HS-27A (cell line): Measurements from ENCODE around the gene KIFC3.
"Not testable (repeated sequence)": the region's sequence is repeated elsewhere in the genome, so short reads cannot be mapped to it uniquely, and the experiment has no call there.

Experiments
- DNase-seq: peaks from one replicate; pipeline ENCODE4 v3.0.0-alpha.2; 2012; ENCODE audit warnings: low read depth, missing footprints

Gene KIFC3, protein sequence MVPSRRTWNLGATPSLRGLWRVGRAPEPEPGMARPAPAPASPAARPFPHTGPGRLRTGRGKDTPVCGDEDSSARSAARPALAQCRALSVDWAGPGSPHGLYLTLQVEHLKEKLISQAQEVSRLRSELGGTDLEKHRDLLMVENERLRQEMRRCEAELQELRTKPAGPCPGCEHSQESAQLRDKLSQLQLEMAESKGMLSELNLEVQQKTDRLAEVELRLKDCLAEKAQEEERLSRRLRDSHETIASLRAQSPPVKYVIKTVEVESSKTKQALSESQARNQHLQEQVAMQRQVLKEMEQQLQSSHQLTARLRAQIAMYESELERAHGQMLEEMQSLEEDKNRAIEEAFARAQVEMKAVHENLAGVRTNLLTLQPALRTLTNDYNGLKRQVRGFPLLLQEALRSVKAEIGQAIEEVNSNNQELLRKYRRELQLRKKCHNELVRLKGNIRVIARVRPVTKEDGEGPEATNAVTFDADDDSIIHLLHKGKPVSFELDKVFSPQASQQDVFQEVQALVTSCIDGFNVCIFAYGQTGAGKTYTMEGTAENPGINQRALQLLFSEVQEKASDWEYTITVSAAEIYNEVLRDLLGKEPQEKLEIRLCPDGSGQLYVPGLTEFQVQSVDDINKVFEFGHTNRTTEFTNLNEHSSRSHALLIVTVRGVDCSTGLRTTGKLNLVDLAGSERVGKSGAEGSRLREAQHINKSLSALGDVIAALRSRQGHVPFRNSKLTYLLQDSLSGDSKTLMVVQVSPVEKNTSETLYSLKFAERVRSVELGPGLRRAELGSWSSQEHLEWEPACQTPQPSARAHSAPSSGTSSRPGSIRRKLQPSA

GRCh38 chr16:57802341-57803133 is at the start of gene KIFC3:
Gene KIFC3 (minus strand): TSS chr16:57802491. CDS start chr16:57798243, 4,248 bp downstream.
- DNase-seq = no peak

GRCh38 chr16:57848181-57848580 is 45.9 kb upstream of the KIFC3 start:
- no peak for DNase-seq

DNA sequence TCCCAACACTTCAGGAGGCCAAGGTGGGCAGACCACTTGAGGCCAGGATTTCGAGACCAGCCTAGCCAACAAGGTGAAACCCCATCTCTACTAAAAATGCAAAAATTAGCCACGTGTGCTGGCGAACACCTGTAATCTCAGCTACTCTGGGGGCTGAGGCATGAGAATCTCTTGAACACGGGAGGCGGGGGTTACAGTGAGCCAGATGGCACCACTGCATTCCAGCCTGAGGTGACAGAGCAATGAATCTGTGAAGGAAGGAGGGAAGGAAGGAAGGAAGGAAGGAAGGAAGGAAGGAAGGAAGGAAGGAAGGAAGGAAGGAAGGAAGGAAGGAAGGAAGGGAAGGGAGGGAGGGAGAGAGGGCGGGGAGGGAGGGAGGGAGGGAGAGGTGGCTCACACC is 44.6 kb upstream of the KIFC3 start:
- DNase-seq = not testable (repeated sequence)

- no peak for DNase-seq
Observed at GRCh38 chr16:57846078-57846697, 43.9 kb upstream of the KIFC3 start.

GRCh38 chr16:57845115-57845514 is 42.8 kb upstream of the KIFC3 start:
- no peak for DNase-seq

GRCh38 chr16:57844416-57845030 is 42.2 kb upstream of the KIFC3 start:
- DNase-seq = no peak

- no peak for DNase-seq
Observed at GRCh38 chr16:57843400-57843799, 41.1 kb upstream of the KIFC3 start.

DNA sequence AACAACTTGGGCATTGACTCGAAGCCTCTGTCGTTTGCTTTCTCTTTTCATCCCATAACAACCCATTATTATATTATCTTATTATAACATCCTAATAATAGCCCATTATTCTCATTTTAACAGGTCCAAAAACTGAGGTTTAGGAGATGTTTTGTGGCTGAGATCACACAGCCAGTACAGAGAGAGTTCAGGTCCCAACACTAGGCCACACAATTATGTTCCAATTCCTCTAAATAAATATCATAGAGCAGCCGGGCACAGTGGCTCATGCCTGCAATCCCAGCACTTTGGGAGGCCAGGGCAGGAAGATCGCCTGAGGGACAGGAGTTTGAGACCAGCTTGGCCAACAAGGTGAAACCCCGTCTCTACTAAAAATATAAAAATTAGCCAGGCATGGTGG is 40.3 kb upstream of the KIFC3 start:
- no peak for DNase-seq

DNA sequence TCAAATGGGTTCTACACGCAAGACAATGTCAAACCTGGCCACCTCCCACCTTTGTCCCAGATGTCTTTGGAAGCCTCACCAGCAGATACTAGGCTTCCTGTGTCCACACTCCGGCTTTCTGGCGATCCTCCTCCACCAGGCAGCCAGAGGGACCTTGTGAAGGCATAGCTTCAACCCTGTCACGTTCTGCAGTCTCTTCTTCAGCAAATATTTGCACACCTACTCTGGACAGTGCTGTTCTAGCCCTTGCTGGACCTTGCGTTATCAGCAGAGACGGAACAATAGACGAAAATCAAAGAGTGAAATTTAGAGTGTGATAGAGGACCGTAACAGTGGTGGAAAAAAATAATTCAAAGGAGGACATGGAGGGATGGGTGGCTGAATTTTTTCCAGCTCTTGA is 38.5 kb upstream of the KIFC3 start:
- no peak for DNase-seq

DNA sequence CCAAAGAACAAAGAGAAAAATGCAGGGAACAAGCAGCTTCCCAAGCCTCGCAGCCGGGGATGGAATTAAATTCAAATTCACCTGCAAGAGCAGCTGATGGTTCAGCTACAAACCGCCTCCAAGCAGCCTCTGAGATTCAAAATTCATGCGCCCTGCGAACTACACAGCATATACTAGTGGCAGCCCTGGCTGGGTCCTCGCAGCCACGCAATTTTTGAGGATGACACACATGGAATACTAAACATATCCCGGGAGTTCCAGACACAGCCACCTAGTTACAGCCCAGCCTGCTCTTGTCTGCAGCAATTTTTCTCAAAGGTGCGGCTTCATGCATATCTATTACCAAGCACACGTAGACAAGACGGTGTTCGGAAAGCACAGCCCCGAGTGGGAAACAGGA is 35.9 kb upstream of the KIFC3 start:
- no peak for DNase-seq

GRCh38 chr16:57837305-57838125 is 35.2 kb upstream of the KIFC3 start:
- no peak for DNase-seq

DNA sequence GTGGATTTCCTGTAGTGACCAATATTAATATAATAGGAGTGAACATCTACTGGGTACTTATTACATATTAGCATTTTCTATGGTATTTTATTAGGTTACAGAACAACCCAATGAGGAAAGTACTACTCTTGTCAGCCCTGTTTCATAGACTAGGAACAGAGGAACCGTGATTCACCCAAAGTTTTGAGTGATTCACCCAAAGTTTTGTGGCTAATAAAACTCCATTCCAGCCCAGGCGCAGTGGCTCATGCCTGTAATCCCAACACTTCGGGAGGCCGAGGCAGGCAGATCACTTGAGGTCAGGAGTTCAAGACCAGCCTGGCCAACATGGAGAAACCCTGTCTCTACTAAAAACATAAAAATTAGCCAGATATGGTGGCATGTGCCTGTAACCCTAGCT is 33.1 kb upstream of the KIFC3 start:
- DNase-seq = not testable (repeated sequence)

GRCh38 chr16:57834936-57835335 is 32.6 kb upstream of the KIFC3 start:
- no peak for DNase-seq

DNA sequence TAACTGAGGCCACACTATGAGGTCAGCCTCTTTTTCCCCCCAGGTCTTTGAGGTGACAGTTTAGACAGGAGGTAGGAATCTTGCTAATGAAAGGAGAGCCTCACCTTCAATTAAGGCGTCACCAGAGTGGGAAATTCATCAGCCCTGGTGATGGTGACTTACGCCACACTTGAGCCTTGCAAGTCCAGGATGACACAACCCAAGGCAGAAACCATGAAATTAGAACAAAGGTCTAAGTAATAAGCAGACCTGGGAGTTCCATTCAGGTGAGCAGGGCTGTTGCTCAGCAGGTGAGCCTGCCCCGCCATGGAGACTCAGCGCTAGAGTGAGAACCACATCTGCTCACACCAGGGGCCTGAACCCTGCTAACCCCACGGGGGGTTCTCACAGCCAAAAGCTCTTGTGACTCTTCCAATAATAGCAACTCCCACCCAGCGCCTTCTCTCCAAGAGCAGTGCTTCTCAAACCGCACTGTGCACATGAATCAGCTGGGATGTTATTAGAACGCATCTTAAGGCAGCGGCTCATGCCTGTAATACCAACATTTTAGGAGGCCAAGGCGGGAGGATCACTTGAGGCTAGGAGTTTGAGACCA is 28.7 kb upstream of the KIFC3 start:
- DNase-seq = no peak

DNA sequence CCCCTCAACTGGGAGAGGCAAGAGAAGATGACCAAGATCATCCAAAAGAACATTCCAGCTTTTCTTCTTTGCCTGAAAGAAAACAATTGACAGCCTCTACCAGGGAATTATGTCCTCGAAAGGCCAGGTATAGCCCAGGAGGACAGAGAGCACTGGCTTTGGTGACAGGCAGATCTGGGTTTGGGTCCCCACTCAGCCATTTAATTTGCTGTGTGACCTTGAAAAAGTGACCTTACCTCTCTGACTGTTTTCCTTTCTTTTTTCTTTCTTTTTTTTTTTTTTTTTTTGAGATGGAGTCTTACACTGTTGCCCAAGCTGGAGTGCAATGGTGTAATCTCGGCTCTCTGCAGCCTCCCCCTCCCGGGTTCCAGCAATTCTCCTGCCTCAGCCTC is 27.7 kb upstream of the KIFC3 start:
- no peak for DNase-seq

DNA sequence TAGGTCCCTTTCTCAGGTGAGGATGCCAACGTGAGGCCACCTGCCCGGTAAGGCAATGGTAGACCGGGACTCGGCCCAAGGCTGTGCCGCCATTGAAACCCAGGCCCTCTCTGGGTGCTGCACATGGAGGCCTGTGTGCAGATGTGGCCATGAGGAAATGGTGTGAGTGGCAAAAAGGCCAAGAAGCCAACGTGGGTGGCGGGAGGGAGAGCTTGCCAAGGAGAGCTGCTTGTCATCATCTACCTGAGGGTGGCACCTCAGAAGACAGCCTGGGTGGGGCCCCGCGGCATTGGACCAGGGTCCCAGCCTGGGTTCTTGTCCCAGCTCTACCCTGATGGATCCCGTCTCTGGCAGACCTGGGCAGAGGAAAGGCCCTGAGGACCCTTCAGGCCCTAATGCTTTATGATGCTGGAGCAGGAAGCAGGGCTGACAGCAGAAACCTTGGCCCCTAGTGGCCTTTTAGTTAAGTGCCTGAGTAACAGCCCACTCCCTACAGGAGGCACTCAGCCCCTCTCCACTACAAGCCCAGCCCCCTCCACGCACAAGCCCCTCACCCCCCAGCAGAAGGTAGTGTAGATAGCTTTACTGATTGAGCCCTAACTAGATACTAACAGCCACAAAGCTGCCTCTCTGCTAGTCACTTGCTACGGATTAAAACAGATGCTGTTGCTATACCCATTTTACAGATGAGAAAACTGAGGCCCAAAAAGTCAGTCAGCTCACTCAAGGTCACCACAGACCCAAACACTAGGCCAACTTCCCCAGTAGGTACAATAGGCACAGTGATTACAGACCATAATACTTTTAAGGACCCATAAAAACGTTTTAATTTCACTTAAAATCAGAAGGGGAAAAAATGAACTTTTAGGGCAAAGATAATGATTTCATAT is 26.2 kb upstream of the KIFC3 start:
- DNase-seq = no peak

DNA sequence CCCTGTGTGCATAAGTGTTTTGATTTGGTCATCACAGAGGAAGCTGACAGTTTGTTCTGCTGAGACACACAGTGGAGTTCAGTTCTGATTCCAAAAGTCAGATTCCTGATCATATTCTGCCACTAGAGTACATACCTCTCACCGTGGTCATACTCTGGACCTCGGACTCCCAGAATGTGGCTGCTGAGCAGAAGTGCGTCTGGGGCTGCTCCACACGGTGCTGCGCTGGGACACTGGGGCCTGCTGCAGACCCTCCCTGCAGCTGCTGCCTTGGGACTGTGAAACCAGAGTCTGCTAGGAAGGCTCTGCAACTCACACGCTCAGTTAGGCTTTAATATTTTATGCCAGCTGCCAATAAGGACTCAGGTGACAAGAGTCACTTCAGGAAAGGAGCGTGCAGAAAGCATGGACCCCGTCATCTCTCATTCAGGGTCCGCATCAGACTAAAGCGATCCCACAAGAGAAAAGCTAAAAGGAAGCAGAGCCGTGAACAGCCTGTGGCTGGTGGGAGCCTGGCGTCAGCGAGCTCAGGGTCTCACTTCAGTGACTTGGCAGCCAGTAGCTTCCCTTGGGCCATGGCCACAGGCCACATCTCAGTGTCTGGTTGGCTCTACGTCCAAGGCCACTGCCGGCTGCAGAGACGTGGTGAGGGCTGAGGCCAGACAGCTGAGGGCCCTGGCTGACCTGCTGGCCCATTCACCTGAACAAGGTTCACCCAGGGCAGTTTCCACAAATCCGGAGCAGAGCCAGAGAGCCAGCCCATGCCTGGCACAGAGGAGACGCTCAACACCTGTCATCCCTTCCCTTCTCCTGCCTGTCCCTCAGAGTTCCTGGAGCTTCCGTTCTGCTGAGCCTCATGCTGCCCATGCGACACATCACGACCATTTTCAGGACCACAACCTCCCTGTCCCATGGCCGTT is 24.7 kb upstream of the KIFC3 start:
- no peak for DNase-seq

- no peak for DNase-seq
Observed at GRCh38 chr16:57826052-57826451, 23.8 kb upstream of the KIFC3 start.
